Measurements from ENCODE around the gene CAPN10. TPM values are rescaled to one million over a fixed set of nuclear protein-coding genes. Genes with fewer than 3 reads are reported as not detected.
"Not testable (repeated sequence)": the region's sequence is repeated elsewhere in the genome, so short reads cannot be mapped to it uniquely, and the experiment has no call there.

Gene CAPN10
- total and polyA plus RNA-seq, 2 experiments from 2014 or later: 10.0 to 29.5 TPM

- H3K4me3 ChIP-seq: no peak overlapping the region
Observed at GRCh38 chr2:240615820-240616547, 29.4 kb downstream of the CAPN10 start.

GRCh38 chr2:240616860-240617666 is 30.5 kb downstream of the CAPN10 start:
- H3K9ac ChIP-seq; H3K36me3 ChIP-seq (ENCODE audit: low read depth); H3K4me3 ChIP-seq; H3K9me3 ChIP-seq (ENCODE audit: low read depth); H3K27me3 ChIP-seq (replicated peaks; ENCODE audit: insufficient read depth); H4K20me1 ChIP-seq (ENCODE audit: insufficient read depth); in situ Hi-C loops (cut with MboI); H3F3A ChIP-seq (ENCODE audit: insufficient read depth); H2AFZ ChIP-seq; H3K4me1 ChIP-seq (ENCODE audit: insufficient read depth); H3K9me2 ChIP-seq (ENCODE audit: insufficient read depth); H3K27ac ChIP-seq; DNase-seq; H3K79me2 ChIP-seq (ENCODE audit: insufficient read depth); H3K4me2 ChIP-seq (ENCODE audit: unreplicated experiment): not testable (repeated sequence)
- WGBS, 2 experiments (ENCODE audit: low coverage in 1 of 2, low lambda C conversion rate in 2 of 2, missing lambda C conversion rate in 2 of 2): 73 to 74% methylated on average over 5 of the region's 5 CpGs

More at GRCh38 chr2:240615820-240616547, 29.4 kb downstream of the CAPN10 start:
- Histone ChIP-seq H4K20me1 (ENCODE audit: insufficient read depth) (no peaks in the 10 kb centered on the region), H3K79me2 (ENCODE audit: insufficient read depth) (no peaks in the 10 kb centered on the region), H3K36me3 (ENCODE audit: low read depth) (no peaks in the 10 kb centered on the region; the same call in 1 of the 2 replicates), H2AFZ (no peak overlapping the region), H3K4me2 (ENCODE audit: unreplicated experiment) (no peak overlapping the region), H3K27me3 (replicated peaks; ENCODE audit: insufficient read depth) (no peaks in the 10 kb centered on the region), H3F3A (ENCODE audit: insufficient read depth) (no peaks in the 10 kb centered on the region), H3K27ac (no peak overlapping the region), H3K9me3 (ENCODE audit: low read depth) (no peaks in the 10 kb centered on the region), H3K9ac (no peak overlapping the region), H3K4me1 (ENCODE audit: insufficient read depth) (no peaks in the 10 kb centered on the region), H3K9me2 (ENCODE audit: insufficient read depth) (no peaks in the 10 kb centered on the region)
- WGBS, 2 experiments (ENCODE audit: low coverage in 1 of 2, low lambda C conversion rate in 2 of 2, missing lambda C conversion rate in 2 of 2): 75 to 79% methylated on average over 20 of the region's 20 CpGs
- in situ Hi-C loops (cut with MboI): no loop called here
- DNase-seq: no peak
- TF ChIP-seq EZH2phosphoT487 (IDR thresholded peaks at IDR 0.05; ENCODE audit: insufficient read depth, low read depth): no peak
- no peak for TF ChIP-seq EZH2 (IDR thresholded peaks at IDR 0.05; ENCODE audit: insufficient read depth, poor library complexity, severe bottlenecking)

- no peak overlapping the region for H3K4me2 ChIP-seq (ENCODE audit: unreplicated experiment)
- no peak for TF ChIP-seq EZH2 (IDR thresholded peaks at IDR 0.05; ENCODE audit: insufficient read depth, poor library complexity, severe bottlenecking)
- TF ChIP-seq EZH2phosphoT487 (IDR thresholded peaks at IDR 0.05; ENCODE audit: insufficient read depth, low read depth): no peak
- no peaks in the 10 kb centered on the region for H3K9me3 ChIP-seq (ENCODE audit: low read depth)
- H2AFZ ChIP-seq: no peak overlapping the region
- H3K79me2 ChIP-seq (ENCODE audit: insufficient read depth): no peaks in the 10 kb centered on the region
- H3K4me1 ChIP-seq (ENCODE audit: insufficient read depth): no peaks in the 10 kb centered on the region
- no peak for DNase-seq
- H3K9ac ChIP-seq: no peak overlapping the region
- H3K4me3 ChIP-seq: no peak overlapping the region
- no peaks in the 10 kb centered on the region for H3K9me2 ChIP-seq (ENCODE audit: insufficient read depth)
- H3F3A ChIP-seq (ENCODE audit: insufficient read depth): no peaks in the 10 kb centered on the region
- no peaks in the 10 kb centered on the region; the same call in 1 of the 2 replicates for H3K36me3 ChIP-seq (ENCODE audit: low read depth)
- 73 to 78% methylated on average over 6 of the region's 6 CpGs for WGBS, 2 experiments (ENCODE audit: low coverage in 1 of 2, low lambda C conversion rate in 2 of 2, missing lambda C conversion rate in 2 of 2)
- H4K20me1 ChIP-seq (ENCODE audit: insufficient read depth): no peaks in the 10 kb centered on the region
- no peak overlapping the region for H3K27ac ChIP-seq
- H3K27me3 ChIP-seq (replicated peaks; ENCODE audit: insufficient read depth): no peaks in the 10 kb centered on the region
- in situ Hi-C loops (cut with MboI): no loop called here
Observed at GRCh38 chr2:240618776-240619175, 32.2 kb downstream of the CAPN10 start.

- Histone ChIP-seq H3K79me2 (ENCODE audit: insufficient read depth) (no peaks in the 10 kb centered on the region), H3K9me2 (ENCODE audit: insufficient read depth) (no peaks in the 10 kb centered on the region), H2AFZ (no peak overlapping the region), H3K4me1 (ENCODE audit: insufficient read depth) (no peaks in the 10 kb centered on the region), H3K27me3 (replicated peaks; ENCODE audit: insufficient read depth) (no peaks in the 10 kb centered on the region), H3K27ac (no peak overlapping the region), H3F3A (ENCODE audit: insufficient read depth) (no peaks in the 10 kb centered on the region), H3K36me3 (ENCODE audit: low read depth) (no peaks in the 10 kb centered on the region; the same call in 1 of the 2 replicates), H3K9ac (no peak overlapping the region), H3K9me3 (ENCODE audit: low read depth) (no peaks in the 10 kb centered on the region), H3K4me3 (no peak overlapping the region), H3K4me2 (ENCODE audit: unreplicated experiment) (no peak overlapping the region), H4K20me1 (ENCODE audit: insufficient read depth) (no peaks in the 10 kb centered on the region)
- WGBS, 2 experiments (ENCODE audit: low coverage in 1 of 2, low lambda C conversion rate in 2 of 2, missing lambda C conversion rate in 2 of 2): 78 to 81% methylated on average over 18 of the region's 19 CpGs
- in situ Hi-C loops (cut with MboI): no loop called here
- TF ChIP-seq EZH2 (IDR thresholded peaks at IDR 0.05; ENCODE audit: insufficient read depth, poor library complexity, severe bottlenecking) (no peak), EZH2phosphoT487 (IDR thresholded peaks at IDR 0.05; ENCODE audit: insufficient read depth, low read depth) (no peak)
- no peak for DNase-seq
Observed at GRCh38 chr2:240619506-240620148, 33.1 kb downstream of the CAPN10 start.

Data from GM23248 (cell line).